ENCODE results near the gene POLR1G. TPM values are rescaled to one million over a fixed set of nuclear protein-coding genes. Genes with fewer than 3 reads are reported as not detected.
"Not testable (repeated sequence)": the region's sequence is repeated elsewhere in the genome, so short reads cannot be mapped to it uniquely, and the experiment has no call there.

Gene POLR1G
- total RNA-seq, 1 donor from 2014 or later: 7.4 TPM

- DNase-seq (ENCODE audit: low read depth in 2 of 2): no peak
These were observed 10.4 kb upstream of the POLR1G start for GRCh38 chr19:45395821-45396617.

GRCh38 chr19:45400192-45400591 is 6.3 kb upstream of the POLR1G start:
- DNase-seq (ENCODE audit: low read depth in 2 of 2): no peak

DNA sequence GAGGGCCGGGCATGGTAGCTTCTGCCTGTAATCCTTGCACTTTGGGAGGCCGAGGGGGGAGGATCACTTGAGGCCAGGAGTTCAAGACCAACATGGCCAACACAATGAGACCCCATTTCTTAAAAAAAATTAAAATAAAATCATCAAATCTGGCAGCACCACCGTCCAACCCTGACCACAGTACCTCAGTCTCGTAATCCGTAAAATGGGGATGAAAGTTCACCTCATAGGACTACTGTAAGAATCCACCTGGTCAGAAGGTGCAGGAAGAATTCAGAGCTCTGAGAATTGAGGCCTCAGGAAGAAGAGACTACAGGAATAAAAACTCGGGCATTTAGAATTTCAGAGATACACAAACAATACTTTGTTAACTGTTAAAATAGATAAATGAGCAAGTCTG is 4.6 kb upstream of the POLR1G start:
- DNase-seq (ENCODE audit: low read depth in 2 of 2): no peak

- peak; percentile 40 to 67 for DNase-seq (ENCODE audit: low read depth in 2 of 2)
These were observed 4.0 kb upstream of the POLR1G start for GRCh38 chr19:45402298-45403061.

- peak in 1 of 2 donors; percentile 13 for DNase-seq (ENCODE audit: low read depth in 2 of 2)
These were observed 3.2 kb upstream of the POLR1G start for GRCh38 chr19:45403272-45403671.

DNA sequence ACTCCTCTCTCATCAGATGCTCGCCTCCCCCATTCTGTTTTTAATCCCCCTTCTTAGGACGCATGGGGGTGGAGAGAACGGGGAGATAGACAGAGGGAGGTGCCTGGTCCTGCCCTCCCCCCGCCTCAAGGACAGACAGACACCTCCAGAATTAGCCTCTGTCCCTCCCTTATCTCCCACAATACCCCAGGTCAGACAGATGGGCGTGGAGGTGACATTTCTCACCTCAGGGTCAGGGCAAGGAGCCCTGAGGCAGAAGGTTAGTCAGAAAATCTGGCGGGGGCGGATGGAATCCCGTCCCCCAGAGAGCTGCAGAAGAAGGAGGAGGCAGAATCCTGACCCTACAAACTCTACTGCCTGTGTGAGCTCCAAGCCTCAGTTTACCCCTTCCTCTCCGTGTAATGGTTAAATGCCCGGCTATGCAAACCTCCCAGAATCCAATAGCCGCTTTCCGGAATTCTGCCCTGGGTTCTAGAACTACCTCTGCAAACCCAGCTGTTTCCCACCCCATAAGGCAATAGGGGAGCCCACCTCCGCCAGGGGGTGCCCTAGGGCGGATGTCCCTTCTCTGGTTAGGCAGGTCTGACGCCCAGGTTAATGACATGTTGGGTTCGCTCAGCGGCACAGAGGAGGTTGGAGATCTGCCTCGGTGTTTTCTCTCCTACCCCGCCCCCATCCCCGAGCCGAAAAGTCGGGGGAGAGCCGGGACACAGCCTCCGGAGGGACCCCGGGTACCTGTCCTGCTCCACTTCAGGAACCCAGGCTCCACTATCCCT is 2.5 kb upstream of the POLR1G start:
- peak; percentile 62 to 71 for DNase-seq (ENCODE audit: low read depth in 2 of 2)

DNA sequence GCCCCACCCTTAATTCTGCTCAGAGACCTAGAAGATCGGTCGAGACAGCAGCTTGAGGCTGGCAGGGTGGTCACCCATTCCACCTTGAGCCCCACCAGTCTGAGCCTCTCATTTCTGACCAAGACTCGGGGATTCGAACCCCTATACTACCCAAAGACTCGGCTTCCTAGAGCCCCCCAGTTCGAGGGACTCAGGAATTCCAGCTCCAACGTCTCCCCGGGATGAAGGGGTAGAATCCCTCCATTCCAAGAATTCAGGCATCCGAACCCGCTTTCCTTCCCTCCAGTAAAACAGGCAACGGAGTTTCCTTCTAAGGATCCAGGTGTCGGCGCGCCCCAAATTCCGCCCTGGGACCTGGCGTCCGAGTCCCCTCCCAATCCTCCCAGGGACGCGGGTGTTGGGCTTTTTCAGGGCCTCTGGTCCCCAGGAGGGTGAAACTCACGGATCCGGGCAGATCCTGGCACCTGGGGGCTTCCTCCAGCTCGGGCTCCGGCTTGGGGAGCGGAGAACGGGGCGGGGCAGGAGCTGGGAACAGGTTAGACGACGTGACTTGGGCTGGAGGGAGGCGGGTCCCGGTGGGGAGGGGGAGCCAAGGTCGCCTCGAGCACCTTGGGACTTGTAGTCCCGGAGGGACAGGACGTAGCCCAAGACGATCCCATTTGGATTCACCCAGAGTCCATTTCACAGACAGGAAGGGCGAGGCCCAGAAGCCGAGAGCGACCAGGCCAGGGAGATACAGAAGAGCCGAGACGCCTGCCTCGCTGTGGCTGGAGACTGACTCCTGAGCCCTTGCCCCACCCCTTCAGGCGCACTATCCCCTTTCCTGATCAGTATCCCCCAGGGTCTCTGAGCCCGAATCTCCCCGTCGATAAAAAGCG is 1.6 kb upstream of the POLR1G start, which contains the start of gene PPP1R13L:
PPP1R13L (minus strand) TSS at position 513 of the 878 bp plus-strand sequence. CDS start 6,751 bp downstream, outside the sequence.
- peak; percentile 92 to 94 for DNase-seq (ENCODE audit: low read depth in 2 of 2)

DNA sequence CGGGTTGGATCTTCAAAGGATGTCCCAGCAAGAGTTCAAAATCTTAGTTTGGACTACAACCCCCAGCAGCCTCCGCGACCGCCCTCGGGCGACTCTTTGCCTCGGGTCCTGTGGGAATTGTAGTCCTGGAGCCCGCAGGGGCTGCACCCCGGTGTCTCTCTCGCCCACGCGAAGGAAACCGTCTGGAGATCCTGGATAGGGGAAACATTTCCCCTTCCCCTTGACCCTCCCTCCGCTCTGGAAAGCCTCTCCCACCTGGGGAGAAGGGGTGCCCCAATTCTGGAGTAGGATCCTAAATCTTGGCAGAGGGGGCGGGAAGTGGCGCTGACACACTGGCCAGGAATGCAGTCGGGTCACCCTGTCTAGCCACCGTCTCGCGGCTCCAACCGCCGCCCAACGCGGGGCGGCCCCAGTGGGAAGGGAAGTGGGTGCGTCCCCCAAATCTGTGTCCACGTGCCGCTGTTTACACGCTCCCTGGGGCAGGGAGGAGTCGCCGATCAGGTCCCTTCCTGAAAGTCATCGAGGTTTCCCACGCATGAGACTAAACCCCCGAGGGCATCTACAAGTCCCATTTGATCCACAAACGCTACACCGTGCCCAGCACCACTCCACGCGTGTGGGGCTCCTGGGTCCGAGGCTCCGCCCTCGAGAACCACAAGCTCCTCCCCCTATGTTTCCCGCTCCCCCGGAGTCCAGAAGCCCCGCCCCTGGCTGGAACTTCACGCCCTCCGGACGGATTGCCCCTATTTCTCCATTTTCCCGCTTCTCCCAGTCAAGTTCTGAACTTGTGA is 814 bp upstream of the POLR1G start:
- DNase-seq (ENCODE audit: low read depth in 2 of 2): peak; percentile 84 to 90

DNA sequence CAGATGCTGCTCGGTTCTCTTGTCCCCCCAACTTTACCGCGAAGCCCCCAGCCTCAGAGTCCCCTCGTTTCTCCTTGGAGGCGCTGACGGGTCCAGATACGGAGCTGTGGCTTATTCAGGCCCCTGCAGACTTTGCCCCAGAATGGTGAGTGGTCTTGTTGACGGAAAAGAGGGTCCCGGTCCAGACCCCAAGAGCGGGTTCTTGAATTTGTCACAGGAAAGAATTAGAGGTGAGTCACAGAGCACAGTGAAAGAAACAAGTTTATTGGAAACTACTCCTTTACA is 589 bp downstream of the POLR1G start:
- peak in 1 of 2 donors; percentile 28 for DNase-seq (ENCODE audit: low read depth in 2 of 2)

GRCh38 chr19:45407585-45407984 is 1.1 kb downstream of the POLR1G start:
- not testable (repeated sequence) for DNase-seq (ENCODE audit: low read depth in 2 of 2)

DNA sequence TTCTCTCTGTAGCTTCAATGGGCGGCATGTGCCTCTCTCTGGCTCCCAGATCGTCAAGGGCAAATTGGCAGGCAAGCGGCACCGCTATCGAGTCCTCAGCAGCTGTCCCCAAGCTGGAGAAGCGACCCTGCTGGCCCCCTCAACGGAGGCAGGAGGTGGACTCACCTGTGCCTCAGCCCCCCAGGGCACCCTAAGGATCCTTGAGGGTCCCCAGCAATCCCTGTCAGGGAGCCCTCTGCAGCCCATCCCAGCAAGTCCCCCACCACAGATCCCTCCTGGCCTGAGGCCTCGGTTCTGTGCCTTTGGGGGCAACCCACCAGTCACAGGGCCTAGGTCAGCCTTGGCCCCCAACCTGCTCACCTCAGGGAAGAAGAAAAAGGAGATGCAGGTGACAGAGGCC is 1.7 kb downstream of the POLR1G start:
- DNase-seq (ENCODE audit: low read depth in 2 of 2): no peak

DNA sequence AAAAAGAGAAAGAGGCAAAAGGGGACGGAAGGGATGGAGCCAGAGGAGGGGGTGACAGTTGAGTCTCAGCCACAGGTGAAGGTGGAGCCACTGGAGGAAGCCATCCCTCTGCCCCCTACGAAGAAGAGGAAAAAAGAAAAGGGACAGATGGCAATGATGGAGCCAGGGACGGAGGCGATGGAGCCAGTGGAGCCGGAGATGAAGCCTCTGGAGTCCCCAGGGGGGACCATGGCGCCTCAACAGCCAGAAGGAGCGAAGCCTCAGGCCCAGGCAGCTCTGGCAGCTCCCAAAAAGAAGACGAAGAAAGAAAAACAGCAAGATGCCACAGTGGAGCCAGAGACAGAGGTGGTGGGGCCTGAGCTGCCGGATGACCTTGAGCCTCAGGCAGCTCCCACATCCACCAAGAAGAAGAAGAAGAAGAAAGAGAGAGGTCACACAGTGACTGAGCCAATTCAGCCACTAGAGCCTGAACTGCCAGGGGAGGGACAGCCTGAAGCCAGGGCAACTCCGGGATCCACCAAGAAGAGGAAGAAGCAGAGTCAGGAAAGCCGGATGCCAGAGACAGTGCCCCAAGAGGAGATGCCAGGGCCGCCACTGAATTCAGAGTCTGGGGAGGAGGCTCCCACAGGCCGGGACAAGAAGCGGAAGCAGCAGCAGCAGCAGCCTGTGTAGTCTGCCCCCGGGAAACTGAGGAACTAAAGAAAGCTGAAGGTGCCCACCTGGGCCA is 2.5 kb downstream of the POLR1G start:
- no peak for DNase-seq (ENCODE audit: low read depth in 2 of 2)

- DNase-seq (ENCODE audit: low read depth in 2 of 2): no peak
These were observed 3.1 kb downstream of the POLR1G start for GRCh38 chr19:45409557-45409920.

GRCh38 chr19:45410330-45410729 is 3.9 kb downstream of the POLR1G start:
- not testable (repeated sequence) for DNase-seq (ENCODE audit: low read depth in 2 of 2)

- DNase-seq (ENCODE audit: low read depth in 2 of 2): no peak
These were observed 7.1 kb downstream of the POLR1G start for GRCh38 chr19:45413497-45413896.

- DNase-seq (ENCODE audit: low read depth in 2 of 2): no peak
These were observed 8.0 kb downstream of the POLR1G start for GRCh38 chr19:45414468-45414867.

DNA sequence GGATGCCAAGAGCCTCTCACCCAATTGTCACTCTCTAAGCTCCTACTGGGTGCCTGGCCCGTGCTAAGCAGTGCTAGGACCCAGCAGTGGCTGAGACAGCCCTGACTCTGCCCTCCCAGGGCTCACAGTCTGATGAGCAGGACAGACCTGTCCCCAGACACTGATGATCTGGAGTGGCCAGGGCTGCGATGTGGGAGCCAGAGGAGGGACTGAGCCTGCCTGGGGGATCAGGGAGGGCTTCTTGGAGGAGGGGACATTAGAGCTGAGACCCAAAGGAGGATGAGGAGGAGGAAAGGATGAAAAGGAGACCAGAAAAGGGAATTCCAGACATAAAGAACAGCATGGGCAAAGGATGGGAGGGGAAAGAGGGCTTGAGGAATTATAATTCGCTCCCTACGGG is 10.7 kb downstream of the POLR1G start:
- no peak for DNase-seq (ENCODE audit: low read depth in 2 of 2)

DNA sequence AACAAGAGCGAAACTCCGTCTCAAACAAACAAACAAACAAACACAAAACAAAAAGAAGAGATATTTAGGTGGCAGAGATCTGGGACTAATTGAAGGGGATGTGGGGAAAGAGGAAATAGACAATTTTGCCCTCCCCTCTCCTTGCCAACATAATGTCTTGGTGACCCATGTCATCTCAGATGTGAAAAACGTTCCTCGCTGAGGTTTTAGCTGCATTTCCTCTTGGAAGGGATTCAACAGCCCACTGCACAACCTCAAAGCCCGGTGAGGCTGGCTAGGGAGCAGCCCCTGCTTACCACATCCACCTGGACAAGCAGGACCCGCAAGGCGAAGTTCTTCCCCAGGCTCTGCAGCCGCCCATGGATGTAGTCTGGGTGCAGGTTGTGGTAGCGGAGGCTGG is 12.4 kb downstream of the POLR1G start:
- DNase-seq (ENCODE audit: low read depth in 2 of 2): no peak

- DNase-seq (ENCODE audit: low read depth in 2 of 2): no peak
These were observed 13.0 kb downstream of the POLR1G start for GRCh38 chr19:45419396-45419795.

DNA sequence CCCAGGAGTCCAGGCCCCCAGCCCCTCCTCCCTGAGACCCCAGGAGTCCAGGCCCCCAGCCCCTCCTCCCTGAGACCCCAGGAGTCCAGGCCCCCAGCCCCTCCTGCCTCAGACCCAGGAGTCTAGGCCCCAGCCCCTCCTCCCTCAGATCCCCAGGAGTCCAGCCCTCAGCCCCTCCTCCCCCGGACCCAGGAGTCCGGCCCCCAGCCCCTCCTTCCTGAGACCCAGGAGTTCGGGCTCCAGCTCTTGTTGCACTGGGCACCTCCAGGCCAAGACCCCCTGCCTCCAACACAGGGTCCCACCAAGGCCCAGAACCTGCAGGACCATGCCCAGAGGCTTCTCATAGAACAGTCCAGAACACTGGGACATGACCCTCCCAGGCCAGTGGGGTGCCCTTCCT is 13.5 kb downstream of the POLR1G start:
- DNase-seq (ENCODE audit: low read depth in 2 of 2): no peak
